T-helper 1 cell treated with Interleukin-12 subunit alpha and Interleukin-12 subunit beta and Interleukin-4 antibody, amounts not matched to agents 30 μg/mL and 1 μg/mL, for 36 hours (primary cell): ENCODE measurements around the gene KCTD5.

Experiments used
- H3K27ac Mint-ChIP-seq: one replicate; pipeline ENCODE4 v1.8.0; 2021; ENCODE audit warnings: mild to moderate bottlenecking, mixed read lengths
- H3K27me3 Mint-ChIP-seq: one replicate; pipeline ENCODE4 v1.8.0; 2021; ENCODE audit warnings: low read depth, mixed read lengths
- H3K36me3 Mint-ChIP-seq: one replicate; pipeline ENCODE4 v1.8.0; 2021; ENCODE audit warnings: low read depth, mixed read lengths
- H3K4me1 Mint-ChIP-seq: one replicate; pipeline ENCODE4 v1.8.0; 2021; ENCODE audit warnings: low read depth, mixed read lengths
- H3K4me3 Mint-ChIP-seq: one replicate; pipeline ENCODE4 v1.8.0; 2021; ENCODE audit warnings: mild to moderate bottlenecking, moderate library complexity, mixed read lengths
- H3K9me3 Mint-ChIP-seq: one replicate; pipeline ENCODE4 v1.8.0; 2021; ENCODE audit warnings: mixed read lengths

Gene KCTD5

DNA sequence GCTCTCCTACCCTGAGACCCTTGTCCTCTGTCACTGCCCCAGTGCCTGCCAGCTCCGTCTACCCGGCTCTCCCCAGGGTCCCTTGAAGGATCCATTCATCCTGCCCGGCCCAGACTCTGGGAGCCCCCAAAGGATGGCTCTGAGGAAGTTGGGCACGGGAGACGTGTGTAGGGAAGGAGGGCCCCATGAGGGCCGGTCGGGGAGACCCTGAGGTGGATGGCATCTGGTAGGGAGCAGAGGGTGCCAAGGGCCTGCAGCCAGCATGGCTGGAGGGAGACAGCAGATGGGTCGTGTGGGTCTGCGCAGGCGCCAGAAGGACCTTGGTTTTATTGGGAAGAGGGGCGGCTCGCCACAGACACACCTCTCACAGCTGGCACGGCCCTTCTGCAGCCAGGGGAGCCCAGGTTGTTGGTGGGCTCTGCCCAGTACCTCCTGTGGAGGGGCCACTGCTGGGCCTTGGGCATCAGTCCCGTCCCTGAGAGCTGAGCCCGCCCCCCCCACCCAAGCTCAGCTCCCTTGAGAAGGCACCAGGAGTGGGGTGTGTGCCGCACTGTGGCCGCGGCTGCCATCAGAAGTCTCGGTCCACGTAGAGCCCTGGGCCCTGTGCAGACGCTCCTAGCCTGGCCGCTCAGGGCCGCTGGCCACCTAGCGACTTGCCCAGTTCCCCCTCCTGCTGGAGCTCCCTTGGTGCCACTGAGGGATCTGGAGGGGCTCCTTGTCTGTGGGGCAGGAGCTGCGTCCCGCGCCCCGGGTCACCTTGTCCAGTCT lies 16.0 kb downstream of the KCTD5 start:
- Mint-ChIP-seq H3K4me3 (no peak overlapping the region), H3K27me3 (no peaks in the 10 kb centered on the region), H3K36me3 (peaks cover 7% of the 10 kb centered on the region), H3K4me1 (no peaks in the 10 kb centered on the region), H3K27ac (no peak overlapping the region), H3K9me3 (no peaks in the 10 kb centered on the region)

DNA sequence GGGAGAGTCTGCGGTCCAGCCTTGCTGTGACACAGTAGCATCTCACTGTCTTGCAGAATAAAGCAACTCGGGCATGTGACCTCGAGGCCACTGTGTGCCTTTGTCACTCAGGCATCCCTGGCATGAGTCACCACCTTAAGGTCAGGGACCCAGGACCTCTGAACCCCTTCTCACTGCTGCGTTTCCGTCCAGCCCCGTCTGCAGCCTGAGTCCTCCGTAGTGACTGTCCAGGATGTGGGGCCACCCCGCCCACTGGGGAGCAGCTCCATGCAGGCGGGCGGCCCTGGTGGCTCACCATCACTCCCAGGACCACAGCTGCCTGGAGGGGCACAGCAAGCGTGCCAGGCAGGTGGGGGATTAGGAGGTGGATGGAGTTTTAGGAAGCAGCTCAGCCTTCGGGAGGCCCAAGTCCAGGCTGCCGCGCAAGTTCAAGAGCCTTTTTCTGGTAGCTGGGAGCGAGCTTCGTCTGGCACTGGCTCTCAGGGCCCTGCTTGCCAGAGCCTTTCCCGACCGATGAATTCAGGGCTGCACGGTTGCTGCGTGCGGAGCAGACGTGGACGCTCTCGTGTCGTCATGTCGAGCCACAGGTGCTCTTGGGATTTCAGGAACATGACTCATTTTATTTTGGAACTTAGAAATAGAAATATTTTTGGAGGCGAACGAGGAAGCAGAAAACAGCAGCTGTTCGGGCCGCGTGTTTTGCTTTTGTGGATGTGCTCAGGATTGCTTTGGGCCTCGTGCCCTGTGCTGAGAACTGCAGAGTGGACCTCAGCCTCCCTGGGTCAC lies 16.8 kb downstream of the KCTD5 start:
- Mint-ChIP-seq H3K36me3 (peaks cover 7% of the 10 kb centered on the region), H3K4me3 (no peak overlapping the region), H3K4me1 (no peaks in the 10 kb centered on the region), H3K27ac (no peak overlapping the region), H3K27me3 (no peaks in the 10 kb centered on the region), H3K9me3 (no peaks in the 10 kb centered on the region)

- Mint-ChIP-seq H3K4me3 (no peak overlapping the region), H3K9me3 (no peaks in the 10 kb centered on the region), H3K27me3 (no peaks in the 10 kb centered on the region), H3K4me1 (no peaks in the 10 kb centered on the region), H3K36me3 (peaks cover 7% of the 10 kb centered on the region), H3K27ac (no peak overlapping the region)
Observed at GRCh38 chr16:2699791-2700600, 17.7 kb downstream of the KCTD5 start.

- Mint-ChIP-seq H3K27me3 (no peaks in the 10 kb centered on the region), H3K36me3 (peaks cover 7% of the 10 kb centered on the region), H3K4me3 (no peak overlapping the region), H3K9me3 (no peaks in the 10 kb centered on the region), H3K27ac (no peak overlapping the region), H3K4me1 (no peaks in the 10 kb centered on the region)
Observed at GRCh38 chr16:2700786-2701185, 18.5 kb downstream of the KCTD5 start.

DNA sequence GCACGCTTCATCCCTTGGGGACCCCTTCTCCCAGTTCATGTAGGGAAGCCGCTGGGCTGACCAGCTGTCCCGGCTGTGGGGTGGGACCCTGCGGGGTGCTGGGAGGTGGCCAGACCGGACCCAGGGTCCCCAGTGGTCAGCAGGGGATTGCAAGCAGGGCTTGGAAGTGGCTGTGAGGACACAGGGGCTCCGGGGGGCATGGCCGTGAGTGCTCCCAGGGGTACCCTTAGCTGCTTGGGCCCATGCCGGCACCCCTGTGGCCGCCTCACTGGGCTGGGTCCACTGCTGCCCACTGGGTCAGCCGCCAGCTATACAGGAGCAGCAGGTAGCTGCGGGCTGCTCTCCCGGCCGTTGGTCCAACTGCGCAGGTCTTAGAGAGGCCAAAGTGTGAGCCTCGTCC lies 18.9 kb downstream of the KCTD5 start:
- Mint-ChIP-seq H3K27me3 (no peaks in the 10 kb centered on the region), H3K4me1 (no peaks in the 10 kb centered on the region), H3K36me3 (peaks cover 7% of the 10 kb centered on the region)

GRCh38 chr16:2701713-2702437 lies 19.6 kb downstream of the KCTD5 start:
- Mint-ChIP-seq H3K36me3 (peaks cover 4% of the 10 kb centered on the region), H3K27ac (no peak overlapping the region)

More for the DNA sequence above, 18.9 kb downstream of the KCTD5 start:
- Mint-ChIP-seq H3K4me3 (no peak overlapping the region), H3K9me3 (no peaks in the 10 kb centered on the region), H3K27ac (no peak overlapping the region)

DNA sequence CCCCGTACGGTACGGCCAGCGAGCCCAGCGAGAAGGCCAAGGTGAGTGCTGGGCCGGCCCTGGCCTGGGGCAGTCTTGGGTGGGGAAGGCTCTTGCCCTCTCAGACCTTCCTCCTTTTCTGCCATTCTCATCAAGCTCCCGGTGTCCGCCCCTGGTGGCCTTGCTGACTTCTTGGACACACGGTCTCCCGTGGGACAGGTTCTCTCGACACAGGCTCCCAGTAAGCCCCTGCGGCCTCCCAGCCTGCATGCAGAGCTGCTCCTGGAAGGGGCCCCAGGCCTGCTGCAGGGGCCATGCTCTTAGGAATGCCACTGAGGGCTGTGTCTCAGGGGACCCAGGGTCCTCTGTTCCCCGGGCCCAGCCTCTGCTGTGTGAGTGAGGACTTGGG lies 20.1 kb downstream of the KCTD5 start:
- H3K36me3 Mint-ChIP-seq, result peaks cover 2% of the 10 kb centered on the region
- no peaks in the 10 kb centered on the region for H3K9me3 Mint-ChIP-seq
- no peak overlapping the region for H3K4me3 Mint-ChIP-seq

More at GRCh38 chr16:2701713-2702437, 19.6 kb downstream of the KCTD5 start:
- Mint-ChIP-seq H3K4me3 (no peak overlapping the region), H3K4me1 (no peaks in the 10 kb centered on the region), H3K27me3 (no peaks in the 10 kb centered on the region), H3K9me3 (no peaks in the 10 kb centered on the region)

GRCh38 chr16:2702871-2703745 lies 20.8 kb downstream of the KCTD5 start:
- no peak overlapping the region for H3K4me3 Mint-ChIP-seq
- no peaks in the 10 kb centered on the region for H3K27me3 Mint-ChIP-seq
- no peak overlapping the region for H3K27ac Mint-ChIP-seq
- no peaks in the 10 kb centered on the region for H3K9me3 Mint-ChIP-seq
- H3K36me3 Mint-ChIP-seq, result peaks cover 3% of the 10 kb centered on the region
- no peaks in the 10 kb centered on the region for H3K4me1 Mint-ChIP-seq

More for the DNA sequence above, 20.1 kb downstream of the KCTD5 start:
- no peaks in the 10 kb centered on the region for H3K27me3 Mint-ChIP-seq
- no peaks in the 10 kb centered on the region for H3K4me1 Mint-ChIP-seq
- H3K27ac Mint-ChIP-seq, result no peak overlapping the region

DNA sequence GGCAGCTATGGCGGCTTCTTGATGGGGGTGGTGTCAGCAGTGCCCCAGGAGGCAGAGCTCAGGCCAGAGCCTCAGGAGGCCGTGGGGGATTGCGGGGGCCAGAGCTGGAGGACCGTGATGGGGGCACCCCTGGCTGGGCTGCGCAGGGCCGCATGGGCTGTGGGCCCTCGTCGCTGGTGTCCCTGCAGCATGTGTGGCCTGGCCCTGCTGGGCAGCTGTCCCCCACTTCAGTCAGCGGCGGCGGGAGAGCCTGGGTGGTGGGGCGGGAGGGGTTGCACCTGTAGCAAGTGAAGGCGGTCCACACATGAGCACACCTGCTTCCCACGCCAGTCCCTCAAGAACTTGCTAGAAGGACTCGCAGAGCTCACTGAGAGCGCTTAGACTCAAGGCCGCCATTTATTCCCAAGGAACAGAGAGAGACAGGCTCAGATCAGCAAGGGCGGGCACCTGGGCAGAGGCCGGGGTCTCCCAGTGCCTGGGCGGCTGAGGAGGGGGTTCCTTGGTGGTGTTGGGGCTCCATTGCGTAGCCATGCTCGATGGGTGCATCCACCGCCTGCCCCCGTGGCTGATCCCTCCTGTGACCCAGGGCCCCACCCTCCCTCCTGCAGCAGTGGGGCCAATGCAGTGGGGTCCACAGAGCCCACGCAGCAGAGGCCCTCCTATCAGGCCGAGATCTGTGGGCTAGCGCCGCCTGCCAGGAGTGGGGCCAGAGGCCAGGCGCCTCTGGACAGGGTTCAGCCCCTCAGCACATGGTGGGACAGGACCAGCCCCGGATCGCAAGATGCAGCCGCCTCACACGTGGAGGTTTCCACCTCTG lies 22.1 kb downstream of the KCTD5 start:
- H3K9me3 Mint-ChIP-seq, result no peaks in the 10 kb centered on the region
- no peak overlapping the region for H3K27ac Mint-ChIP-seq
- peaks cover 7% of the 10 kb centered on the region for H3K36me3 Mint-ChIP-seq
- H3K4me1 Mint-ChIP-seq, result no peaks in the 10 kb centered on the region
- H3K27me3 Mint-ChIP-seq, result no peaks in the 10 kb centered on the region
- no peak overlapping the region for H3K4me3 Mint-ChIP-seq

- H3K36me3 Mint-ChIP-seq, result peaks cover 7% of the 10 kb centered on the region
- H3K9me3 Mint-ChIP-seq, result no peaks in the 10 kb centered on the region
Observed at GRCh38 chr16:2704983-2705275, 22.6 kb downstream of the KCTD5 start.

GRCh38 chr16:2705351-2705750 lies 23.0 kb downstream of the KCTD5 start:
- Mint-ChIP-seq H3K36me3 (peaks cover 7% of the 10 kb centered on the region), H3K27ac (no peak overlapping the region), H3K9me3 (no peaks in the 10 kb centered on the region), H3K4me3 (no peak overlapping the region), H3K27me3 (no peaks in the 10 kb centered on the region), H3K4me1 (no peaks in the 10 kb centered on the region)

More at GRCh38 chr16:2704983-2705275, 22.6 kb downstream of the KCTD5 start:
- no peaks in the 10 kb centered on the region for H3K27me3 Mint-ChIP-seq
- H3K4me3 Mint-ChIP-seq, result no peak overlapping the region
- H3K27ac Mint-ChIP-seq, result no peak overlapping the region
- H3K4me1 Mint-ChIP-seq, result no peaks in the 10 kb centered on the region

DNA sequence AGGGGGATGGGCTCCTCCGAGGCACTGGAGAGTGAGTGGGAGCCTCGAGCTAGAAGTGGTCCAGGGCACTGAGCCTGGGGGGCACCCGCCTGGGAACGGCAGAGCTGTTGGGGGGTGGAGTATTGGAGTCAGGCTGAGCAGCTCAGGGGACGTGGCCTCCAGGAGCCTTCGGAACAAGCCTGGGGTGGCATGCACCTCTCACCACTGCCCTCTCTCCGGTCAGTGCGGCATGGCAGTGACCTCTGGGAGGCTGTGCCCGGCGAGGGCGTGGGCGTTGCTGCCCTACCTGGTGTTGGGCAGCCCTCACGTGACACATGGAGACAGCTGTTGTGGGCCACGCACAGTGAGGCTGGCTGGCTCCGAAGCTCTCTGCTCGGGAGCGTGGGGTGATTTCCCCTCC lies 23.8 kb downstream of the KCTD5 start:
- no peaks in the 10 kb centered on the region for H3K9me3 Mint-ChIP-seq
- no peaks in the 10 kb centered on the region for H3K4me1 Mint-ChIP-seq
- no peaks in the 10 kb centered on the region for H3K27me3 Mint-ChIP-seq
- H3K36me3 Mint-ChIP-seq, result peaks cover 5% of the 10 kb centered on the region
- no peak overlapping the region for H3K4me3 Mint-ChIP-seq
- no peak overlapping the region for H3K27ac Mint-ChIP-seq
